Adrenal gland (tissue), 12 donors: ENCODE results near the gene CUX1. TPM values are rescaled to one million over a fixed set of nuclear protein-coding genes. Genes with fewer than 3 reads are reported as not detected.

ENCODE experiments used
- DNase-seq, 7 donors: peaks; one replicate each; pipeline ENCODE4 v3.0.0-alpha.2; 2019 to 2020
- H3K27ac ChIP-seq, 5 donors: fragments of 200-600 bp; sonication (generic) in 4 of 5; 1 replicate in 3 of 5; 2 replicates in 2 of 5; pipeline versions ENCODE4 v1.5.1 to v1.8.0; 2016 to 2020; ENCODE audit warnings: mild to moderate bottlenecking in 1 of 5
- H3K27me3 ChIP-seq: fragments of 200-600 bp; 2 replicates; pipeline ENCODE4 v1.8.0; 2021
- H3K36me3 ChIP-seq, 2 donors: fragments of 200-600 bp; replicated peaks in 1 of 2; 1 replicate in 1 of 2; 2 replicates in 1 of 2; pipeline versions ENCODE4 v1.5.1 to v1.8.0; 2018 to 2022
- H3K4me1 ChIP-seq, 2 donors: fragments of 200-600 bp; replicated peaks in 1 of 2; 1 replicate in 1 of 2; 2 replicates in 1 of 2; pipeline versions ENCODE4 v1.5.1 to v1.8.0; 2018 to 2021
- H3K4me3 ChIP-seq, 4 donors: fragments of 200-600 bp; sonication (generic) in 3 of 4; one replicate each; pipeline ENCODE4 v1.5.1; 2016 to 2018
- H3K9me3 ChIP-seq, 3 donors: fragments of 200-600 bp; sonication (generic) in 1 of 3; replicated peaks in 1 of 3; 1 replicate in 2 of 3; 2 replicates in 1 of 3; pipeline versions ENCODE4 v1.5.1 to v1.8.0; 2016 to 2021
- CTCF ChIP-seq, 6 experiments: fragments of 450-650 bp in 4 of 6; fragments of 200-600 bp in 2 of 6; sonication (generic) in 1 of 6; IDR thresholded peaks; 1 replicate in 5 of 6; 2 replicates in 1 of 6; pipeline versions ENCODE4 v1.5.1 to v1.8.0; 2016 to 2021; ENCODE audit warnings: antibody characterized with exemption in 6 of 6, mild to moderate bottlenecking in 2 of 6, moderate library complexity in 1 of 6
- POLR2A ChIP-seq, 2 donors: fragments of 450-650 bp; IDR thresholded peaks; one replicate each; pipeline ENCODE4 v1.6.1; 2017; ENCODE audit warnings: antibody characterized with exemption in 2 of 2, mild to moderate bottlenecking in 2 of 2, moderate library complexity in 1 of 2
- WGBS, 4 donors: extraction: QIAGEN DNeasy Blood & Tissue Kit in 2 of 4; methylation state at CpG; one replicate each; pipeline versions ENCODE4 v1.1.5 to v1.1.7; 2013 to 2017; 5-methylcytosine and 5-hydroxymethylcytosine counted together
- intact Hi-C, 2 donors: fragments of 100-400 bp; cut with DNase I; formaldehyde crosslinking; loops; one replicate each; pipeline versions ENCODE4 v1.14.1 to v1.15.0; 2022 to 2023
- polyA plus RNA-seq, 3 donors: library from polyadenylated mRNA; stranded (reverse); fragments of 200-250 nt in 2 of 3; fragments of 350-450 nt in 1 of 3; fragmentation: Illumina TruSeq in 1 of 3; extraction: RNeasy Lipid Tissue Mini Kit (QIAGEN cat#74804) in 1 of 3; gene quantifications; one replicate each; pipeline ENCODE4 v1.2.3, GENCODE V29; 2013 to 2014
- total RNA-seq, 9 donors: library from RNA; depleted of rRNA in 4 of 9; stranded (reverse); fragments of >200 nt in 4 of 9; fragments of 120-200 nt in 1 of 9; fragmentation: NEBNext Ultra II Directional in 1 of 9; extraction: Animal tissue kit (Norgen Biotek cat#: 25700) in 1 of 9; gene quantifications; one replicate each; pipeline versions ENCODE4 v1.1.0 to v1.2.4, GENCODE V29; 2013 to 2023
- donor health status: healthy with polysubstance abuse.
- donor health status: Bipolar disorder and iron deficiency.
- donor health status: DM: yes; HTN: yes; CAD: no.
- donor health status: DM: no; HTN: no; CAD: no.
- donor health status: DM: no; HTN: no; CAD: no.
- donor health status: DM: yes; HTN: yes; CAD: no.

The CUX1 gene
- total and polyA plus RNA-seq, 12 donors: 17.2 to 72.6 (median 58.3) TPM

GRCh38 chr7:101862280-101863220 is 45.1 kb downstream of the CUX1 start:
- TF ChIP-seq POLR2A (IDR thresholded peaks at IDR 0.05): no peak
- TF ChIP-seq CTCF (IDR thresholded peaks at IDR 0.05): no peak
- H3K4me3 ChIP-seq: no peak overlapping the region
- H3K4me1 ChIP-seq: peaks cover 16 to 35% of the 10 kb centered on the region in 2 donors
- H3K27me3 ChIP-seq: no peaks in the 10 kb centered on the region
- no peaks in the 10 kb centered on the region for H3K36me3 ChIP-seq
- H3K27ac ChIP-seq: no peak overlapping the region
- H3K9me3 ChIP-seq: no peaks in the 10 kb centered on the region
- intact Hi-C loops: no loop called here
- peak in 1 of 7 donors; percentile 13 for DNase-seq
- 61 to 80% (median 71%) methylated on average over 18 of the region's 18 CpGs for WGBS, 4 donors

- 97 to 100% (median 98%) methylated on average over 6 of the region's 6 CpGs for WGBS, 4 donors
- intact Hi-C loops: no loop called here
- H3K4me3 ChIP-seq: no peak overlapping the region
- no peak for DNase-seq
- peaks cover 14 to 28% of the 10 kb centered on the region in 2 donors for H3K4me1 ChIP-seq
- no peak overlapping the region for H3K27ac ChIP-seq
- no peaks in the 10 kb centered on the region for H3K9me3 ChIP-seq
- H3K27me3 ChIP-seq: no peaks in the 10 kb centered on the region
- TF ChIP-seq CTCF (IDR thresholded peaks at IDR 0.05) (no peak), POLR2A (IDR thresholded peaks at IDR 0.05) (no peak)
- H3K36me3 ChIP-seq: no peaks in the 10 kb centered on the region
These were observed 46.2 kb downstream of the CUX1 start for GRCh38 chr7:101863598-101863997.

DNA sequence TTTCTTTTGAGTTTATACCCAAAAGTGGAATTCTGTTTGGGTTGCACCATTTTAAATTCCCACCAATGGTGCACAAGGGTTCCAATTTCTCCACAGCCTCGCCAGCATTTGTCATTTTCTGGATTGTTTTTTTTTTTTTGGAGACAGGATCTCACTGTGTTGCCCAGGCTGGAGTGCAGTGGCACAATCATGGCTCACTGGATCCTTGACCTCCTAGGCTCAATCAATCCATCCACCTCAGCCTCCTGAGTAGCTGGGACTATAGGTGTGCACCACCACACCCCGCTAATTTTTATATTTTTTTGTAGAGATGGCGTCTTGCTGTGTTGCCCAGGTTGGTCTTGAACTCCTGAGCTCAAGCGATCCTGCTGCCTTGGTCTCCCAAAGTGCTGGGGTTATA is 46.6 kb downstream of the CUX1 start:
- no peaks in the 10 kb centered on the region for H3K36me3 ChIP-seq
- 86 to 98% (median 92%) methylated on average over 4 of the region's 4 CpGs for WGBS, 4 donors
- no peak for DNase-seq

More for the DNA sequence above, 46.6 kb downstream of the CUX1 start:
- no peak overlapping the region for H3K27ac ChIP-seq
- no peak overlapping the region for H3K4me3 ChIP-seq
- no peaks in the 10 kb centered on the region for H3K27me3 ChIP-seq
- intact Hi-C loops: no loop called here
- TF ChIP-seq CTCF (IDR thresholded peaks at IDR 0.05): no peak
- no peak for TF ChIP-seq POLR2A (IDR thresholded peaks at IDR 0.05)
- H3K4me1 ChIP-seq: peaks cover 10 to 24% of the 10 kb centered on the region in 2 donors
- no peaks in the 10 kb centered on the region for H3K9me3 ChIP-seq
